ENCODE data around the gene HMGXB3.

GRCh38 chr5:150014456-150014855 is 13.9 kb downstream of the HMGXB3 start:
- TF ChIP-seq CTCF (IDR thresholded peaks at IDR 0.05) (no peak), EP300 (IDR thresholded peaks at IDR 0.05) (no peak), POLR2A (IDR thresholded peaks at IDR 0.05) (no peak)

Measured in ovary (tissue), 3 donors.